Gastroesophageal sphincter (tissue), 3 donors: ENCODE data around the gene MAGEF1.

Source experiments
- EP300 ChIP-seq: sonication (generic); formaldehyde crosslinking; IDR thresholded peaks from one replicate; pipeline ENCODE4 v1.6.1; 2017; ENCODE audit warnings: antibody characterized with exemption, mild to moderate bottlenecking
- POLR2A ChIP-seq, 2 donors: fragments of 450-650 bp; IDR thresholded peaks; one replicate each; pipeline ENCODE4 v1.6.1; 2017; ENCODE audit warnings: antibody characterized with exemption in 2 of 2, mild to moderate bottlenecking in 2 of 2, moderate library complexity in 1 of 2
- POLR2AphosphoS5 ChIP-seq: sonication (generic); formaldehyde crosslinking; IDR thresholded peaks from one replicate; pipeline ENCODE4 v1.6.1; 2017; ENCODE audit warnings: antibody characterized with exemption
- TF ChIP-seq, protein P1 (sequence below), 4 experiments: fragments of 200-600 bp in 2 of 4; fragments of 450-650 bp in 2 of 4; sonication (generic) in 1 of 4; IDR thresholded peaks; one replicate each; pipeline ENCODE4 v1.5.1; 2017 to 2019; ENCODE audit warnings: antibody characterized with exemption in 4 of 4, mild to moderate bottlenecking in 2 of 4, moderate library complexity in 2 of 4

- TF ChIP-seq, protein P1, sequence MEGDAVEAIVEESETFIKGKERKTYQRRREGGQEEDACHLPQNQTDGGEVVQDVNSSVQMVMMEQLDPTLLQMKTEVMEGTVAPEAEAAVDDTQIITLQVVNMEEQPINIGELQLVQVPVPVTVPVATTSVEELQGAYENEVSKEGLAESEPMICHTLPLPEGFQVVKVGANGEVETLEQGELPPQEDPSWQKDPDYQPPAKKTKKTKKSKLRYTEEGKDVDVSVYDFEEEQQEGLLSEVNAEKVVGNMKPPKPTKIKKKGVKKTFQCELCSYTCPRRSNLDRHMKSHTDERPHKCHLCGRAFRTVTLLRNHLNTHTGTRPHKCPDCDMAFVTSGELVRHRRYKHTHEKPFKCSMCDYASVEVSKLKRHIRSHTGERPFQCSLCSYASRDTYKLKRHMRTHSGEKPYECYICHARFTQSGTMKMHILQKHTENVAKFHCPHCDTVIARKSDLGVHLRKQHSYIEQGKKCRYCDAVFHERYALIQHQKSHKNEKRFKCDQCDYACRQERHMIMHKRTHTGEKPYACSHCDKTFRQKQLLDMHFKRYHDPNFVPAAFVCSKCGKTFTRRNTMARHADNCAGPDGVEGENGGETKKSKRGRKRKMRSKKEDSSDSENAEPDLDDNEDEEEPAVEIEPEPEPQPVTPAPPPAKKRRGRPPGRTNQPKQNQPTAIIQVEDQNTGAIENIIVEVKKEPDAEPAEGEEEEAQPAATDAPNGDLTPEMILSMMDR (IDR thresholded peaks at IDR 0.05): no peak
- TF ChIP-seq POLR2A (IDR thresholded peaks at IDR 0.05): no peak
- TF ChIP-seq POLR2AphosphoS5: no peak
- no peak for TF ChIP-seq EP300
Observed at GRCh38 chr3:184760337-184761074, 48.6 kb upstream of the MAGEF1 start.
